COR-L47 (cell line): ENCODE data around the gene WFIKKN1.

Experiments used
- DNase-seq: peaks from one replicate; lab custom pipeline; 2025; lab: John Stamatoyannopoulos, UW

Gene WFIKKN1

GRCh38 chr16:625117-625976, 5.4 kb upstream of the WFIKKN1 start:
- DNase-seq = no peak

GRCh38 chr16:625977-626765, 4.6 kb upstream of the WFIKKN1 start:
- no peak for DNase-seq

GRCh38 chr16:626787-627453, 3.9 kb upstream of the WFIKKN1 start:
- no peak for DNase-seq

- DNase-seq = peak; percentile 83
These were observed 3.1 kb upstream of the WFIKKN1 start for GRCh38 chr16:627454-628239.

- no peak for DNase-seq
These were observed 2.3 kb upstream of the WFIKKN1 start for GRCh38 chr16:628321-629061.

GRCh38 chr16:629185-629832, 1.5 kb upstream of the WFIKKN1 start:
- no peak for DNase-seq

GRCh38 chr16:629833-630248, 944 bp upstream of the WFIKKN1 start:
- DNase-seq = no peak

GRCh38 chr16:630249-630814, 453 bp upstream of the WFIKKN1 start:
- no peak for DNase-seq

DNA sequence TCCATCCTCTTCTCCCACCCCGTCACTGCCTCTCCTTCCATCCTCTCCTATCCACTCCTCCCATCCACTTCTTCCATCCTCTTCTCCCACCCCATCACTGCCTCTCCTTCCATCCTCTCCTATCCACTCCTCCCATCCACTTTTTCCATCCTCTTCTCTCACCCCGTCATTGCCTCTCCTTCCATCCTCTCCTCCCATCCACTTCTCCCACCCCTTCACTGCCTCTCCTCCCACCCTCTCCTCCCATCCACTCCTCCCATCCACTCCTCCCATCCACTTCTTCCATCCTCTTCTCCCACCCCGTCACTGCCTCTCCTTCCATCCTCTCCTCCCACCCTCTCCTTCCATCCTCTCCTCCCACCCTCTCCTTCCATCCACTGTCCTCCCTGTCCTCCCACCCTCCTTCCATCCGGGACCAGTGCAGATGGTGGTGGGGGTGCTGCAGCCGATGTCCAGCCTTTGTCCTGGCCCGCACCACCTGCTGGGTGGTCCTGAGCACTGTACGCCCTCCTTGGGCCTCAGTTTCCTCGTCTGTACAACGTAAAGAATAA, 1.1 kb downstream of the WFIKKN1 start:
- no peak for DNase-seq

GRCh38 chr16:632486-633335, 1.9 kb downstream of the WFIKKN1 start:
- no peak for DNase-seq

GRCh38 chr16:633336-634050, 2.7 kb downstream of the WFIKKN1 start:
- DNase-seq = no peak

- DNase-seq = no peak
These were observed 3.4 kb downstream of the WFIKKN1 start for GRCh38 chr16:634051-634670.

GRCh38 chr16:634996-635395, 4.2 kb downstream of the WFIKKN1 start:
- DNase-seq = no peak

DNA sequence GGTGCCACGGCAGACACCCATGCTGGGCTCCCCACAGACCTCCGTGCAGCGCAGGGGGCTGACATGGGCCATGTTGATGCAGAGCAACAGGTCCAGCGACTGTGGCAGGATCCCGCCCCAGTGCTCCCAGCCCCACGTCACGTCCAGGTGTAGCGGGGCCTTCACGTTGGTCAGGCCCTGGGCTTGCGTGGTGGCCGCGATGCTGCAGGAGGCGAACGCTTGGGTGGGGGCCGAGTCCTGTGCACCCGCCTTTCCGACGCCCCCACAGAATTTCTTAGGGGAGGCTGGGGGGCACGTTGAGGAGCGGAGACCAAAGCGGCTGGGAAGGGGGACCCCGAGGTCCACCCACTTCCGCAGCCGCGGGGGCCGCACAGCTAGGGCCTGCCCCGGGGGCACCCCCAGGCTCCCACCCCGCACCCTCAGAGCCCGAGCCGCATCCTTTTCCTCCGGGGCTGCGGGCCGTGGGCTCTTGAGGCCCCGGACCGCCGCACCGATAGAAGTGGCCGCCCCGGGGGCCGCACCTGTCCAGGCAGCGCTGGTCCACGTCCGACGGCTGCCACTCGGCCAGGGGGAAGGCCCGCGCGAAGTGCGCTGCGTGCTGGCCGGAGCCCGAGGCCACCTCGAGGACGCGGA, 4.9 kb downstream of the WFIKKN1 start:
- no peak for DNase-seq

- DNase-seq = peak; percentile 96
These were observed 5.7 kb downstream of the WFIKKN1 start, which contains the start of gene METTL26 for GRCh38 chr16:636206-637080. TSS of gene METTL26 (minus strand) at chr16:636305. CDS start at chr16:636290, 15 bp downstream.
